Measurements from ENCODE around the gene ZC3H12A. TPM values are rescaled to one million over a fixed set of nuclear protein-coding genes. Genes with fewer than 3 reads are reported as not detected.

ZC3H12A gene
- total RNA-seq, 3 donors from 2014 or later (not counting 1 experiment from before 2014, with no cell fraction given): 219 to 366 (median 289) TPM

- intact Hi-C loops (cut with micrococcal nuclease): loop anchor here (1.0 kb wide), 1 partner anchor 8 kb away; no protein-coding TSS in a partner anchor
- H3K36me3 ChIP-seq (ENCODE audit: control insufficient read depth, insufficient read depth, low read length): peaks cover 66% of the 10 kb centered on the region
- H3K9me3 Mint-ChIP-seq: no peaks in the 10 kb centered on the region
- H3K27me3 ChIP-seq (ENCODE audit: control insufficient read depth, insufficient read depth, low read length): no peaks in the 10 kb centered on the region
- no peaks in the 10 kb centered on the region for H3K36me3 Mint-ChIP-seq
- H3K4me3 ChIP-seq (ENCODE audit: low read length): no peak overlapping the region
- no peaks in the 10 kb centered on the region for H3K9me3 ChIP-seq (ENCODE audit: control insufficient read depth, insufficient read depth, low read length)
- ATAC-seq (no peak), DNase-seq (peak; percentile 43 to 51)
- H3K27ac ChIP-seq (ENCODE audit: low read length): peak overlapping the region; percentile 99
- H3K4me3 Mint-ChIP-seq: peak overlapping the region; percentile 68
- peaks cover 49 to 65% of the 10 kb centered on the region in 2 donors for H3K4me1 Mint-ChIP-seq
- H3K4me1 ChIP-seq (ENCODE audit: control insufficient read depth, insufficient read depth, low read length): peaks cover 59% of the 10 kb centered on the region
- H3K27me3 Mint-ChIP-seq (ENCODE audit: low read depth in 2 of 2): no peaks in the 10 kb centered on the region
- H3K27ac Mint-ChIP-seq: peak overlapping the region; percentile 99 to 100
- no peak for TF ChIP-seq CTCF (IDR thresholded peaks at IDR 0.05)
- WGBS (ENCODE audit: insufficient coverage): 78% methylated on average over 26 of the region's 26 CpGs
Measured at GRCh38 chr1:37481289-37482003, 7.1 kb downstream of the ZC3H12A start.

- DNase-seq: peak in 1 of 2 donors; percentile 22
- Histone ChIP-seq H3K36me3 (ENCODE audit: control insufficient read depth, insufficient read depth, low read length) (peaks cover 62% of the 10 kb centered on the region), H3K4me3 (ENCODE audit: low read length) (no peak overlapping the region), H3K9me3 (ENCODE audit: control insufficient read depth, insufficient read depth, low read length) (no peaks in the 10 kb centered on the region), H3K4me1 (ENCODE audit: control insufficient read depth, insufficient read depth, low read length) (peaks cover 59% of the 10 kb centered on the region), H3K27ac (ENCODE audit: low read length) (peak overlapping the region; percentile 99), H3K27me3 (ENCODE audit: control insufficient read depth, insufficient read depth, low read length) (no peaks in the 10 kb centered on the region)
- Mint-ChIP-seq H3K27ac (peak overlapping the region; percentile 99 to 100), H3K4me3 (peak overlapping the region; percentile 68), H3K36me3 (no peaks in the 10 kb centered on the region), H3K9me3 (no peaks in the 10 kb centered on the region), H3K27me3 (ENCODE audit: low read depth in 2 of 2) (no peaks in the 10 kb centered on the region), H3K4me1 (peaks cover 47 to 65% of the 10 kb centered on the region in 2 donors)
- ATAC-seq: no peak
- no peak for TF ChIP-seq CTCF (IDR thresholded peaks at IDR 0.05)
- intact Hi-C loops (cut with micrococcal nuclease): no loop called here
- 90% methylated on average over 18 of the region's 18 CpGs for WGBS (ENCODE audit: insufficient coverage)
Measured at GRCh38 chr1:37482004-37482785, 7.8 kb downstream of the ZC3H12A start.

GRCh38 chr1:37482796-37483744, 8.7 kb downstream of the ZC3H12A start:
- H3K36me3 Mint-ChIP-seq: no peaks in the 10 kb centered on the region
- peak overlapping the region; percentile 99 to 100 for H3K27ac Mint-ChIP-seq
- peak overlapping the region; percentile 59 for H3K4me3 Mint-ChIP-seq
- H3K4me1 Mint-ChIP-seq: peaks cover 43 to 61% of the 10 kb centered on the region in 2 donors
- no peaks in the 10 kb centered on the region for H3K9me3 Mint-ChIP-seq
- no peak overlapping the region for H3K27ac ChIP-seq (ENCODE audit: low read length)
- H3K4me1 ChIP-seq (ENCODE audit: control insufficient read depth, insufficient read depth, low read length): peaks cover 53% of the 10 kb centered on the region
- no peak overlapping the region for H3K4me3 ChIP-seq (ENCODE audit: low read length)
- no peaks in the 10 kb centered on the region for H3K9me3 ChIP-seq (ENCODE audit: control insufficient read depth, insufficient read depth, low read length)
- no peak for ATAC-seq
- no peak for TF ChIP-seq CTCF (IDR thresholded peaks at IDR 0.05)
- intact Hi-C loops (cut with micrococcal nuclease): no loop called here
- DNase-seq: peak; percentile 15 to 26
- no peaks in the 10 kb centered on the region for H3K27me3 Mint-ChIP-seq (ENCODE audit: low read depth in 2 of 2)
- peaks cover 56% of the 10 kb centered on the region for H3K36me3 ChIP-seq (ENCODE audit: control insufficient read depth, insufficient read depth, low read length)
- WGBS (ENCODE audit: insufficient coverage): 92% methylated on average over 29 of the region's 29 CpGs
- no peaks in the 10 kb centered on the region for H3K27me3 ChIP-seq (ENCODE audit: control insufficient read depth, insufficient read depth, low read length)

Data from natural killer cell (primary cell).